BJ (cell line): ENCODE data around the gene GABRE. TPM values are rescaled to one million over a fixed set of nuclear protein-coding genes. Genes with fewer than 3 reads are reported as not detected.
A peak's percentile ranks its signal among the peaks of the same experiment; 100 is the strongest.

Experiments
- CTCF ChIA-PET: fragments of 350-600 bp; formaldehyde crosslinking; extraction: SDS; loops from one replicate; lab custom pipeline; 2021; ENCODE audit warnings: antibody characterized with exemption, inconsistent platforms; lab: Yijun Ruan, JAX
- POLR2A ChIA-PET: fragments of 300-600 bp; sonication (Branson Sonifier 250); formaldehyde crosslinking; extraction: SDS; loops from one replicate; lab custom pipeline; 2021; ENCODE audit warnings: antibody characterized with exemption; lab: Charles Lee
- DNase-seq: peaks from one replicate; pipeline ENCODE4 v3.0.0-alpha.2; 2011; ENCODE audit warnings: low read depth
- H3K27me3 ChIP-seq: 2 replicates; pipeline ENCODE4 v1.6.0; 2011; ENCODE audit warnings: low read length; ENCODE audit not compliant: control insufficient read depth, insufficient read depth
- H3K36me3 ChIP-seq: 2 replicates; pipeline ENCODE4 v1.5.1; 2011; ENCODE audit warnings: low read length; ENCODE audit not compliant: control insufficient read depth, insufficient read depth
- H3K4me3 ChIP-seq: 2 replicates; pipeline ENCODE4 v1.5.1; 2011; ENCODE audit warnings: low read depth, mild to moderate bottlenecking, control low read depth, low read length
- CTCF ChIP-seq: IDR thresholded peaks from 2 replicates; pipeline ENCODE4 v1.5.1; 2011; ENCODE audit warnings: low read depth, mild to moderate bottlenecking, control low read depth, inconsistent platforms, low read length, moderate library complexity; ENCODE audit not compliant: insufficient read depth
- polyA minus RNA-seq: library from RNA; depleted of rRNA, polyadenylated mRNA; stranded (reverse); fragments of >200 nt; gene quantifications from 2 replicates; pipeline ENCODE4 v1.2.3, GENCODE V29; 2011; rRNA and poly(A)+ RNA removed
- polyA plus RNA-seq: library from polyadenylated mRNA; depleted of rRNA; stranded (reverse); fragments of >200 nt; gene quantifications from 2 replicates; pipeline ENCODE4 v1.2.3, GENCODE V29; 2011; rRNA removed

Gene GABRE
- 37.8 and 40.1 TPM in 2 replicates for polyA plus RNA-seq
- polyA minus RNA-seq, result 62.5 and 66.3 TPM in 2 replicates

- POLR2A ChIA-PET, result interaction anchor here (0.8 to 2.1 kb wide), 2 partner anchors 10 to 149 kb away, joined by 3 to 6 read pairs; no protein-coding TSS in a partner anchor
- no peak for TF ChIP-seq CTCF
- H3K4me3 ChIP-seq, result peak within 1 kb of the TSS; percentile 77
- H3K27me3 ChIP-seq, result peaks cover 2% of the 10 kb centered on the region; the same call in 1 of the 2 replicates
- peaks cover 4% of the 10 kb centered on the region; the same call in 1 of the 2 replicates for H3K36me3 ChIP-seq
- CTCF ChIA-PET, result interaction anchor here (1.3 to 1.4 kb wide), 3 partner anchors 11 to 658 kb away, joined by 3 to 6 read pairs (median 3); no protein-coding TSS in a partner anchor
- DNase-seq, result no peak
Measured at GRCh38 chrX:151974336-151975227, at the start of gene GABRE. Gene GABRE, minus strand, starts transcription at chrX:151974676. Its CDS starts 51 bp downstream, at chrX:151974625.

DNA sequence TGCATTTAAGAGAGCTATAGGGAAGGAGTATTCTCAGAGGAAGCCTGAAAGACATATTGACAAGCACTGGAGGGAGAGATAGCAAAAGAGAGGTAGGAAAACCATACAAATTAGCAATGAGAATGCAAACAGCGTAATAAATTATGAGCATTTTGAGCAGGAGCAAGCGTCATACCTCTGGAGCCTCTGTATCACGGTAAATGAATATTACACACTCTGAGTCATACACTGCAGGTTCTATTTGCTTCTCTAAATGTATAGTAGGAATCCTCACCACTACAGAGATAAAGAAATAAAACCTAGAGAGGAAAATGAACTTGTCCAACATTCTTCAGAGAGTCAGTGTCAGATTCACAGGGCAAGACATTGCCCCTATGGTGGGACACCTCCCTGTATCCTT, 46.4 kb upstream of the GABRE start:
- ChIA-PET POLR2A (no interaction called here), CTCF (no interaction called here)
- DNase-seq, result no peak
- Histone ChIP-seq H3K4me3 (no peak overlapping the region), H3K36me3 (no peaks in the 10 kb centered on the region), H3K27me3 (no peaks in the 10 kb centered on the region)
- TF ChIP-seq CTCF, result no peak

GRCh38 chrX:151999813-152000212, 25.3 kb upstream of the GABRE start:
- no peak for DNase-seq
- POLR2A ChIA-PET, result no interaction called here
- CTCF ChIA-PET, result no interaction called here
- no peak for TF ChIP-seq CTCF
- no peak overlapping the region for H3K4me3 ChIP-seq
- no peaks in the 10 kb centered on the region for H3K27me3 ChIP-seq
- no peaks in the 10 kb centered on the region for H3K36me3 ChIP-seq

DNA sequence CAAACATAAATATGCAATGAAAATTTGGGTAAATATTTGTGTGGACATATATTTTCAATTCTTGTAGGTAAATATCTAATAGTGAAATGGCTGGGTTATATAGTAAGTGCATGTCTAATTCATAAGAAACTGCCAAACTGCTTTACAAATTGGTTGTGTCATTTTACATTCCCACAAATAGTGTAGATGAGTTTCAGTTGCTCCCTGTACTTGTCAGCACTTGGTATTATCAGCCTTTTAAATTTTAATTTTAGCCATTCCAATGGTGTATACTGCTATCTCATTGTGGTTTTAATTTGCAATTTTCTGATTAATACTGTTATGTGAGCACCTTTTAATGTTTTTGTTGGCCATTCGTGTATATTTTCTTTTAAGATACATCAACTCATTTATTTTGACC, 23.1 kb upstream of the GABRE start:
- TF ChIP-seq CTCF, result no peak
- H3K4me3 ChIP-seq, result no peak overlapping the region
- no peaks in the 10 kb centered on the region for H3K27me3 ChIP-seq
- H3K36me3 ChIP-seq, result no peaks in the 10 kb centered on the region
- no peak for DNase-seq
- ChIA-PET CTCF (no interaction called here), POLR2A (no interaction called here)

DNA sequence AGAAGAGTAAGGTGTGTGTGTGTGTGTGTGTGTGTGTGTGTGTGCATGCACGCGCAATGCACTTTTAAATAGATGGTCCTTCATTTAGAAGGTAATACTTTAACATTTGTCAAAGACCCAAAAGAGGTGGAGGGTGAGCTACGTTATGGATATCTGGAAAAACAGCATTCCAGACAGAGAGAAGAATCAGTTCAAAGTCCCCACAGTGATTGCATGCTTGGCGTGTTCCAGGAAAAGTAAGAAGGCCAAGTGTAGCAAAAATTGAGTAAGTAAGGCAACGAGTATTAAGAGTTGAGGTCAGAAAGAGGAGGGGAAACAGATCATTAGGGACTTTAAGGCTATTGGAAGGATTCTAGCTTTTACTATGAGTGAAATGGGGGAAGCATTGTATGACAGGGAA, 21.9 kb upstream of the GABRE start:
- POLR2A ChIA-PET, result no interaction called here
- H3K4me3 ChIP-seq, result no peak overlapping the region
- no peaks in the 10 kb centered on the region for H3K27me3 ChIP-seq
- no peak for DNase-seq
- CTCF ChIA-PET, result no interaction called here
- TF ChIP-seq CTCF, result no peak
- H3K36me3 ChIP-seq, result no peaks in the 10 kb centered on the region
